ENCODE measurements around the gene NADK2.

DNA sequence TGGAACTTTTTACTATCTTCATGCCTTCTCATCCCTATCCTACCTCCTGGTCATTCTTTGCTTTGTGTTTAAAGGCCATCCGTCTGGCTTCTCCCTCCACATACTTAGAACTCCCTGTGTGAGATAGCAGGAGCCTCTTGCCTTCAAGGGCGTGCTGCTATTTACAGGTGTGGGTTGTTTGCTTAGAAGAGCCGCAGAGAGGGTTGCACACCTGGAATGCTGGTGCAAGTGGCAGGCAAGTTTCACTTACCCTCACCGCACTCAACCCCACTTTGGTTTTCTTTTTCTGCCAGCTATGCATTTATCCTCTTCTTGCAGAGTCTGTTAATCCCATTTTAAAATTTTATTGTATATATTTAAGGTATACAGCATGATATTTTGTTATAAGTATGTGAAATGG lies 77.3 kb downstream of the NADK2 start:
- no peak for TF ChIP-seq SP1 (IDR thresholded peaks at IDR 0.05)
- TF ChIP-seq, protein P1, sequence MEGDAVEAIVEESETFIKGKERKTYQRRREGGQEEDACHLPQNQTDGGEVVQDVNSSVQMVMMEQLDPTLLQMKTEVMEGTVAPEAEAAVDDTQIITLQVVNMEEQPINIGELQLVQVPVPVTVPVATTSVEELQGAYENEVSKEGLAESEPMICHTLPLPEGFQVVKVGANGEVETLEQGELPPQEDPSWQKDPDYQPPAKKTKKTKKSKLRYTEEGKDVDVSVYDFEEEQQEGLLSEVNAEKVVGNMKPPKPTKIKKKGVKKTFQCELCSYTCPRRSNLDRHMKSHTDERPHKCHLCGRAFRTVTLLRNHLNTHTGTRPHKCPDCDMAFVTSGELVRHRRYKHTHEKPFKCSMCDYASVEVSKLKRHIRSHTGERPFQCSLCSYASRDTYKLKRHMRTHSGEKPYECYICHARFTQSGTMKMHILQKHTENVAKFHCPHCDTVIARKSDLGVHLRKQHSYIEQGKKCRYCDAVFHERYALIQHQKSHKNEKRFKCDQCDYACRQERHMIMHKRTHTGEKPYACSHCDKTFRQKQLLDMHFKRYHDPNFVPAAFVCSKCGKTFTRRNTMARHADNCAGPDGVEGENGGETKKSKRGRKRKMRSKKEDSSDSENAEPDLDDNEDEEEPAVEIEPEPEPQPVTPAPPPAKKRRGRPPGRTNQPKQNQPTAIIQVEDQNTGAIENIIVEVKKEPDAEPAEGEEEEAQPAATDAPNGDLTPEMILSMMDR (IDR thresholded peaks at IDR 0.05; ENCODE audit: low read depth, low read length, missing input control), result no peak
- TF ChIP-seq EGR1 (IDR thresholded peaks at IDR 0.05; ENCODE audit: low read depth in 2 of 2), result no peak
- TF ChIP-seq FOXA1 (IDR thresholded peaks at IDR 0.05), result no peak
- TF ChIP-seq, protein P2, sequence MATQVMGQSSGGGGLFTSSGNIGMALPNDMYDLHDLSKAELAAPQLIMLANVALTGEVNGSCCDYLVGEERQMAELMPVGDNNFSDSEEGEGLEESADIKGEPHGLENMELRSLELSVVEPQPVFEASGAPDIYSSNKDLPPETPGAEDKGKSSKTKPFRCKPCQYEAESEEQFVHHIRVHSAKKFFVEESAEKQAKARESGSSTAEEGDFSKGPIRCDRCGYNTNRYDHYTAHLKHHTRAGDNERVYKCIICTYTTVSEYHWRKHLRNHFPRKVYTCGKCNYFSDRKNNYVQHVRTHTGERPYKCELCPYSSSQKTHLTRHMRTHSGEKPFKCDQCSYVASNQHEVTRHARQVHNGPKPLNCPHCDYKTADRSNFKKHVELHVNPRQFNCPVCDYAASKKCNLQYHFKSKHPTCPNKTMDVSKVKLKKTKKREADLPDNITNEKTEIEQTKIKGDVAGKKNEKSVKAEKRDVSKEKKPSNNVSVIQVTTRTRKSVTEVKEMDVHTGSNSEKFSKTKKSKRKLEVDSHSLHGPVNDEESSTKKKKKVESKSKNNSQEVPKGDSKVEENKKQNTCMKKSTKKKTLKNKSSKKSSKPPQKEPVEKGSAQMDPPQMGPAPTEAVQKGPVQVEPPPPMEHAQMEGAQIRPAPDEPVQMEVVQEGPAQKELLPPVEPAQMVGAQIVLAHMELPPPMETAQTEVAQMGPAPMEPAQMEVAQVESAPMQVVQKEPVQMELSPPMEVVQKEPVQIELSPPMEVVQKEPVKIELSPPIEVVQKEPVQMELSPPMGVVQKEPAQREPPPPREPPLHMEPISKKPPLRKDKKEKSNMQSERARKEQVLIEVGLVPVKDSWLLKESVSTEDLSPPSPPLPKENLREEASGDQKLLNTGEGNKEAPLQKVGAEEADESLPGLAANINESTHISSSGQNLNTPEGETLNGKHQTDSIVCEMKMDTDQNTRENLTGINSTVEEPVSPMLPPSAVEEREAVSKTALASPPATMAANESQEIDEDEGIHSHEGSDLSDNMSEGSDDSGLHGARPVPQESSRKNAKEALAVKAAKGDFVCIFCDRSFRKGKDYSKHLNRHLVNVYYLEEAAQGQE (IDR thresholded peaks at IDR 0.05), result no peak
- no peak for TF ChIP-seq RAD21 (IDR thresholded peaks at IDR 0.05)
- no peak for TF ChIP-seq HNF4A (conservative IDR thresholded peaks at IDR 0.05)
- no peak for TF ChIP-seq TAF1 (conservative IDR thresholded peaks at IDR 0.05)
- TF ChIP-seq, protein P3, sequence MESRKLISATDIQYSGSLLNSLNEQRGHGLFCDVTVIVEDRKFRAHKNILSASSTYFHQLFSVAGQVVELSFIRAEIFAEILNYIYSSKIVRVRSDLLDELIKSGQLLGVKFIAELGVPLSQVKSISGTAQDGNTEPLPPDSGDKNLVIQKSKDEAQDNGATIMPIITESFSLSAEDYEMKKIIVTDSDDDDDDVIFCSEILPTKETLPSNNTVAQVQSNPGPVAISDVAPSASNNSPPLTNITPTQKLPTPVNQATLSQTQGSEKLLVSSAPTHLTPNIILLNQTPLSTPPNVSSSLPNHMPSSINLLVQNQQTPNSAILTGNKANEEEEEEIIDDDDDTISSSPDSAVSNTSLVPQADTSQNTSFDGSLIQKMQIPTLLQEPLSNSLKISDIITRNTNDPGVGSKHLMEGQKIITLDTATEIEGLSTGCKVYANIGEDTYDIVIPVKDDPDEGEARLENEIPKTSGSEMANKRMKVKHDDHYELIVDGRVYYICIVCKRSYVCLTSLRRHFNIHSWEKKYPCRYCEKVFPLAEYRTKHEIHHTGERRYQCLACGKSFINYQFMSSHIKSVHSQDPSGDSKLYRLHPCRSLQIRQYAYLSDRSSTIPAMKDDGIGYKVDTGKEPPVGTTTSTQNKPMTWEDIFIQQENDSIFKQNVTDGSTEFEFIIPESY (IDR thresholded peaks at IDR 0.05), result no peak
- TF ChIP-seq, protein P4, sequence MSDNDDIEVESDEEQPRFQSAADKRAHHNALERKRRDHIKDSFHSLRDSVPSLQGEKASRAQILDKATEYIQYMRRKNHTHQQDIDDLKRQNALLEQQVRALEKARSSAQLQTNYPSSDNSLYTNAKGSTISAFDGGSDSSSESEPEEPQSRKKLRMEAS (IDR thresholded peaks at IDR 0.05), result no peak
- TF ChIP-seq YY1 (IDR thresholded peaks at IDR 0.05), result no peak
